ENCODE measurements around the gene BATF3.
"Not testable (repeated sequence)": the region's sequence is repeated elsewhere in the genome, so short reads cannot be mapped to it uniquely, and the experiment has no call there.

BATF3 gene

GRCh38 chr1:212655668-212656440 is 43.8 kb downstream of the BATF3 start:
- DNase-seq: no peak

GRCh38 chr1:212652609-212653008 is 47.0 kb downstream of the BATF3 start:
- DNase-seq: no peak

- DNase-seq: no peak
These were observed 47.7 kb downstream of the BATF3 start for GRCh38 chr1:212651977-212652376.

- DNase-seq: no peak
These were observed 48.1 kb downstream of the BATF3 start for GRCh38 chr1:212651521-212651920.

GRCh38 chr1:212650228-212650627 is 49.4 kb downstream of the BATF3 start:
- DNase-seq: no peak

- no peak for DNase-seq
These were observed 50.6 kb downstream of the BATF3 start for GRCh38 chr1:212649020-212649419.

- no peak for DNase-seq
These were observed 51.2 kb downstream of the BATF3 start for GRCh38 chr1:212648431-212648830.

GRCh38 chr1:212647004-212647403 is 52.6 kb downstream of the BATF3 start:
- no peak for DNase-seq

GRCh38 chr1:212646588-212646987 is 53.1 kb downstream of the BATF3 start:
- no peak for DNase-seq

GRCh38 chr1:212645546-212646543 is 53.8 kb downstream of the BATF3 start:
- no peak for DNase-seq

GRCh38 chr1:212644866-212645545 is 54.6 kb downstream of the BATF3 start:
- DNase-seq: no peak

GRCh38 chr1:212643877-212644276 is 55.8 kb downstream of the BATF3 start:
- DNase-seq: peak; percentile 75

GRCh38 chr1:212641956-212642355 is 57.7 kb downstream of the BATF3 start:
- no peak for DNase-seq

GRCh38 chr1:212640223-212640878 is 59.3 kb downstream of the BATF3 start:
- DNase-seq: no peak

GRCh38 chr1:212639524-212639923 is 60.1 kb downstream of the BATF3 start:
- DNase-seq: not testable (repeated sequence)

- DNase-seq: no peak
These were observed 61.0 kb downstream of the BATF3 start for GRCh38 chr1:212638492-212639151.

- DNase-seq: no peak
These were observed 61.7 kb downstream of the BATF3 start for GRCh38 chr1:212637902-212638301.
